GM18951 (cell line): ENCODE measurements around the gene KRT15.

ENCODE experiments used
- POLR2A ChIP-seq: IDR thresholded peaks from 4 replicates; pipeline ENCODE4 v1.6.1; 2011; ENCODE audit warnings: mild to moderate bottlenecking; ENCODE audit not compliant: insufficient read length, insufficient read depth; ENCODE audit errors: extremely low read depth
- in situ Hi-C: fragments of 300-500 bp; cut with MboI; formaldehyde crosslinking; loops from one replicate; pipeline ENCODE4 v1.12.0; 2022; ENCODE audit warnings: low sequenced_read_pairs, mixed read lengths, inconsistent platforms; ENCODE audit not compliant: unreplicated experiment

Gene KRT15

DNA sequence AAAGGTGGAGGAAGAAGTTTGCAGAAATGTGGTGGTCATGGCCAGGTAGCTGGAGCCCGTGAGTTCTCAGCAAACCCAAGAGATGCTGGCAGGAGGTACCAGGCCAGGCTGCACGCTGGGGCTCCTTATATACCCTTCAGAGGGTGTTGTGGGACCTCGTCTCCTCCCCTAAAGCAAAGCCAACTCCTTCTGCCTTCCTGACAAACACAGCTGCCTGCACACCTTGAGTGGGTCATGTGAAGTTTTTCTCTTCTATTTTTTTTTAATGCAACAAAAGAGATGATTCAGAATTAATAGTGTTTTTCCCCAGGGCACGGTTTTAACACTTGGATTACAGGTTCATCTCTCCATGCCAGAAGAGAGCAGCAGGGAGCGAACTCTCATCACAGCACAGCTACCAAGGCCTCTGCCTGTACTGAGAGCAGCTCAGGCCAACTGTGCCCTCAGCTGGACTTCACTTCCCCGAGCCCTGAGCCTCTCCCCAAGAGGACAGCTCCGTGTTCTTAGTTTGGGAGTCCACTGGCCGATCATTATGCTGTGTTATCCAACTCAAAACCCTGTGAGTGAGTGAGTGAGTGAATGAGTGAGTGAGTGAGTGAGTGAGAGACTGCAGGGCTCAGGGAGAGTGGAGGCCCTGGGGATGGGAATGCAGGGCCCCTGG, at the start of gene KRT15:
Gene KRT15, minus strand, starts transcription at position 102 of the 661 bp plus-strand sequence. Its CDS starts 63 bp downstream, at position 39.
- TF ChIP-seq POLR2A = no peak
- in situ Hi-C loops = no loop called here

- in situ Hi-C loops = no loop called here
- no peak for TF ChIP-seq POLR2A
Observed at GRCh38 chr17:41567317-41567716, 48.6 kb upstream of the KRT15 start.

GRCh38 chr17:41565338-41565737, 46.6 kb upstream of the KRT15 start:
- in situ Hi-C loops = no loop called here
- TF ChIP-seq POLR2A = no peak

GRCh38 chr17:41563607-41564170, 45.0 kb upstream of the KRT15 start:
- in situ Hi-C loops = no loop called here
- no peak for TF ChIP-seq POLR2A

- TF ChIP-seq POLR2A = no peak
- in situ Hi-C loops = no loop called here
Observed at GRCh38 chr17:41561554-41561953, 42.9 kb upstream of the KRT15 start.

GRCh38 chr17:41559548-41559947, 40.9 kb upstream of the KRT15 start:
- in situ Hi-C loops = loop anchor here (10.0 kb wide), 1 partner anchor 105 kb away; no protein-coding TSS in a partner anchor
- TF ChIP-seq POLR2A = no peak

GRCh38 chr17:41556931-41557330, 38.2 kb upstream of the KRT15 start:
- in situ Hi-C loops = loop anchor here (10.0 kb wide), 1 partner anchor 108 kb away; no protein-coding TSS in a partner anchor
- no peak for TF ChIP-seq POLR2A

GRCh38 chr17:41556306-41556705, 37.6 kb upstream of the KRT15 start:
- in situ Hi-C loops = loop anchor here (10.0 kb wide), 1 partner anchor 108 kb away; no protein-coding TSS in a partner anchor
- TF ChIP-seq POLR2A = no peak

- in situ Hi-C loops = loop anchor here (10.0 kb wide), 1 partner anchor 110 kb away; no protein-coding TSS in a partner anchor
- TF ChIP-seq POLR2A = no peak
Observed at GRCh38 chr17:41555105-41555887, 36.6 kb upstream of the KRT15 start.

- no peak for TF ChIP-seq POLR2A
- in situ Hi-C loops = loop anchor here (10.0 kb wide), 1 partner anchor 111 kb away; no protein-coding TSS in a partner anchor
Observed at GRCh38 chr17:41553987-41554680, 35.4 kb upstream of the KRT15 start.

GRCh38 chr17:41553176-41553575, 34.5 kb upstream of the KRT15 start:
- no peak for TF ChIP-seq POLR2A
- in situ Hi-C loops = loop anchor here (10.0 kb wide), 1 partner anchor 112 kb away; no protein-coding TSS in a partner anchor

GRCh38 chr17:41552455-41552854, 33.8 kb upstream of the KRT15 start:
- in situ Hi-C loops = loop anchor here (10.0 kb wide), 1 partner anchor 112 kb away; no protein-coding TSS in a partner anchor
- TF ChIP-seq POLR2A = no peak

GRCh38 chr17:41551365-41551764, 32.7 kb upstream of the KRT15 start:
- in situ Hi-C loops = loop anchor here (10.0 kb wide), 1 partner anchor 113 kb away; no protein-coding TSS in a partner anchor

GRCh38 chr17:41549596-41550039, 30.9 kb upstream of the KRT15 start:
- in situ Hi-C loops = loop anchor here (10.0 kb wide), 1 partner anchor 115 kb away; no protein-coding TSS in a partner anchor
- no peak for TF ChIP-seq POLR2A

More at GRCh38 chr17:41551365-41551764, 32.7 kb upstream of the KRT15 start:
- TF ChIP-seq POLR2A = no peak
